GM19452 (cell line): ENCODE results near the gene SCGB1A1.
"Not testable (repeated sequence)": the region's sequence is repeated elsewhere in the genome, so short reads cannot be mapped to it uniquely, and the experiment has no call there.

Source experiments
- ATAC-seq: cut with Tn5 transposase; IDR thresholded peaks from one replicate; pipeline ENCODE4 v1.9.1; 2021; ENCODE audit not compliant: unreplicated experiment

Gene SCGB1A1

GRCh38 chr11:62418733-62419132, at the start of gene SCGB1A1:
SCGB1A1 (plus strand) TSS chr11:62419033; CDS start chr11:62419096, 63 bp downstream.
- ATAC-seq: no peak

GRCh38 chr11:62370743-62371440, 47.9 kb upstream of the SCGB1A1 start:
- ATAC-seq: no peak

- ATAC-seq: no peak
These were observed 46.0 kb upstream of the SCGB1A1 start for GRCh38 chr11:62372871-62373270.

- ATAC-seq: no peak
These were observed 45.2 kb upstream of the SCGB1A1 start for GRCh38 chr11:62373464-62374119.

GRCh38 chr11:62374801-62375200, 44.0 kb upstream of the SCGB1A1 start:
- ATAC-seq: no peak

GRCh38 chr11:62378459-62379063, 40.3 kb upstream of the SCGB1A1 start:
- not testable (repeated sequence) for ATAC-seq

GRCh38 chr11:62379586-62379985, 39.2 kb upstream of the SCGB1A1 start:
- ATAC-seq: not testable (repeated sequence)

- ATAC-seq: not testable (repeated sequence)
These were observed 38.0 kb upstream of the SCGB1A1 start for GRCh38 chr11:62380821-62381245.

GRCh38 chr11:62383822-62384221, 35.0 kb upstream of the SCGB1A1 start:
- no peak for ATAC-seq

- not testable (repeated sequence) for ATAC-seq
These were observed 32.8 kb upstream of the SCGB1A1 start for GRCh38 chr11:62386083-62386482.

GRCh38 chr11:62387381-62387780, 31.5 kb upstream of the SCGB1A1 start:
- no peak for ATAC-seq

- ATAC-seq: no peak
These were observed 29.8 kb upstream of the SCGB1A1 start for GRCh38 chr11:62388999-62389398.

- ATAC-seq: no peak
These were observed 28.6 kb upstream of the SCGB1A1 start for GRCh38 chr11:62390237-62390636.

GRCh38 chr11:62390722-62391121, 28.1 kb upstream of the SCGB1A1 start:
- ATAC-seq: no peak

GRCh38 chr11:62391642-62392425, 27.0 kb upstream of the SCGB1A1 start:
- no peak for ATAC-seq

- ATAC-seq: no peak
These were observed 26.3 kb upstream of the SCGB1A1 start for GRCh38 chr11:62392506-62392905.

GRCh38 chr11:62393061-62393611, 25.7 kb upstream of the SCGB1A1 start:
- no peak for ATAC-seq

GRCh38 chr11:62393735-62394134, 25.1 kb upstream of the SCGB1A1 start:
- no peak for ATAC-seq

- ATAC-seq: no peak
These were observed 23.9 kb upstream of the SCGB1A1 start for GRCh38 chr11:62394825-62395538.

- ATAC-seq: no peak
These were observed 22.8 kb upstream of the SCGB1A1 start for GRCh38 chr11:62395885-62396551.
